ENCODE results near the gene RBM6. TPM values are rescaled to one million over a fixed set of nuclear protein-coding genes. Genes with fewer than 3 reads are reported as not detected.
"Not testable (repeated sequence)": the region's sequence is repeated elsewhere in the genome, so short reads cannot be mapped to it uniquely, and the experiment has no call there.

The RBM6 gene, protein sequence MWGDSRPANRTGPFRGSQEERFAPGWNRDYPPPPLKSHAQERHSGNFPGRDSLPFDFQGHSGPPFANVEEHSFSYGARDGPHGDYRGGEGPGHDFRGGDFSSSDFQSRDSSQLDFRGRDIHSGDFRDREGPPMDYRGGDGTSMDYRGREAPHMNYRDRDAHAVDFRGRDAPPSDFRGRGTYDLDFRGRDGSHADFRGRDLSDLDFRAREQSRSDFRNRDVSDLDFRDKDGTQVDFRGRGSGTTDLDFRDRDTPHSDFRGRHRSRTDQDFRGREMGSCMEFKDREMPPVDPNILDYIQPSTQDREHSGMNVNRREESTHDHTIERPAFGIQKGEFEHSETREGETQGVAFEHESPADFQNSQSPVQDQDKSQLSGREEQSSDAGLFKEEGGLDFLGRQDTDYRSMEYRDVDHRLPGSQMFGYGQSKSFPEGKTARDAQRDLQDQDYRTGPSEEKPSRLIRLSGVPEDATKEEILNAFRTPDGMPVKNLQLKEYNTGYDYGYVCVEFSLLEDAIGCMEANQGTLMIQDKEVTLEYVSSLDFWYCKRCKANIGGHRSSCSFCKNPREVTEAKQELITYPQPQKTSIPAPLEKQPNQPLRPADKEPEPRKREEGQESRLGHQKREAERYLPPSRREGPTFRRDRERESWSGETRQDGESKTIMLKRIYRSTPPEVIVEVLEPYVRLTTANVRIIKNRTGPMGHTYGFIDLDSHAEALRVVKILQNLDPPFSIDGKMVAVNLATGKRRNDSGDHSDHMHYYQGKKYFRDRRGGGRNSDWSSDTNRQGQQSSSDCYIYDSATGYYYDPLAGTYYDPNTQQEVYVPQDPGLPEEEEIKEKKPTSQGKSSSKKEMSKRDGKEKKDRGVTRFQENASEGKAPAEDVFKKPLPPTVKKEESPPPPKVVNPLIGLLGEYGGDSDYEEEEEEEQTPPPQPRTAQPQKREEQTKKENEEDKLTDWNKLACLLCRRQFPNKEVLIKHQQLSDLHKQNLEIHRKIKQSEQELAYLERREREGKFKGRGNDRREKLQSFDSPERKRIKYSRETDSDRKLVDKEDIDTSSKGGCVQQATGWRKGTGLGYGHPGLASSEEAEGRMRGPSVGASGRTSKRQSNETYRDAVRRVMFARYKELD
- 43.0 TPM for total RNA-seq
- long read RNA-seq, full-length matches to known transcripts = 15 of 21 reads
- long read RNA-seq, partial matches to known transcripts = 2 of 21 reads
- long read RNA-seq, other reads (novel, unspliced or antisense) = 4 of 21 reads

DNA sequence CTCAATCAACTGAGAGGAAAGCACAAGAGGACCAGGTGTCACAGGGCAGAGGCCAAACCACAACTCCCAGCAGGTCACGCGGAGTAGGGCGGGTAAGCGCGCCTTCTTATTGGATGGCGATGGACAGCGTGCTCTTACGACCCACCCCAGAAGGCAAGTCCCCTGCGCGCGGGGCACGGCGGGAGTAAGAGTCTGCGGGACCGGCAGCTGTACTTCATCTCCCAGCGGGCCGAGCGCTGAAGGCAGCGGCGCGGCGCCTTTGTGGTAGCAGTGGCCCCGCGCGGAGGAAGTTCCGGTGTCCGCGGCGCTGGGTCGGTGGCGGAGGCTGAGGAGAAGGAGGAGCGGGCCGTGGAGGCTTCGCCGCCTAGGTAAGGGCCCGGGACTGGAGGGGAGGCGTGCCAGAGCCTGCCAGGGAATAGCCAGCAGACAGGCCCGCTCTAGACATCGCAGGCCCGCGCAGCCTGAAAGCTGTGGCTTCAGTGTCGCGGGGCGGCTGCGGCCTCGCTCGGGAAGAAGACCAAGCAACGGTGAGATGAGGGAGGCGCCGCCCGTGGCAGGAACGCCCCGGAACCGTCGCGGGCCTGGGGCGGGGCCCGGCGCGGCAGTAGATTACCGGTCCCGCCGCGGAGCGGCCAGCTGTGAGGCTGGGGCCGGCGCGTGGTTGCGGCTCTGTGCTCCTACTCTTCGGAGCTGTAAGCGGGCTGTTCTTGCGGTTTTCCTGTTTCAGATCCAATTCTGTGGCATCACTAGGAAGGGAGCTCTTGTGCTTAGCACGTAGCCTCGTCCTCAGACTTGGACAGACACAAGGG, at the start of gene RBM6:
RBM6 (plus strand) TSS at position 293 of the 809 bp plus-strand sequence. CDS start 22,492 bp downstream, outside the sequence.
- intact Hi-C loops (cut with DNase I) = no loop called here
- DNase-seq (peak; percentile 99), ATAC-seq (ENCODE audit: poor library complexity) (peak; percentile 99)

GRCh38 chr3:49895791-49896190, 44.2 kb upstream of the RBM6 start:
- DNase-seq (no peak), ATAC-seq (ENCODE audit: poor library complexity) (no peak)
- intact Hi-C loops (cut with DNase I) = no loop called here

- intact Hi-C loops (cut with DNase I) = no loop called here
- ATAC-seq (ENCODE audit: poor library complexity) = no peak
These were observed 43.6 kb upstream of the RBM6 start for GRCh38 chr3:49896345-49896744.

GRCh38 chr3:49898991-49899390, 41.0 kb upstream of the RBM6 start:
- intact Hi-C loops (cut with DNase I) = no loop called here
- DNase-seq = no peak

More at GRCh38 chr3:49896345-49896744, 43.6 kb upstream of the RBM6 start:
- no peak for DNase-seq

DNA sequence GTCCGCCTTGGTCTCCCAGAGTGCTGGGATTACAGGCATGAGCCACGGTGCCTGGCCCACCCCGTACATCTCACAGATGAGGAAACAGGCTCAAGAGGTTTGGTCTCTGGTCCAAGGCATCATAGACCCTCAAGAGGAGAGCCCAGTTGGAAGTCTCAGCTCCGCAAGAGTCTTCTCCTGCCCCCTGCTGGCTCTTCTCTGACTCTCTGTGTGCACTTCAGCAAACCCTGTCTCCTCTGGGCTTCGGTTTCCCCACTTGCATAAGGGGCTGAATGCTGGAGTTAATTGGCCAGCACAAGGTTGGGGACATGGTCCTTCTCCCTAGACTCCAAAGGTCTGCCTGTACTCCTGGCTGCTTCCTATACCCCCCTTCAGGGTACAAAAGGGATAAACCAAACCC, 40.1 kb upstream of the RBM6 start:
- intact Hi-C loops (cut with DNase I) = loop anchor here (5.0 kb wide), 1 partner anchor 98 kb away; the partner anchor contains the start of gene INKA1
- ATAC-seq (ENCODE audit: poor library complexity) (no peak), DNase-seq (no peak)

More at GRCh38 chr3:49898991-49899390, 41.0 kb upstream of the RBM6 start:
- no peak for ATAC-seq (ENCODE audit: poor library complexity)

- peak; percentile 61 for ATAC-seq (ENCODE audit: poor library complexity)
- peak; percentile 67 for DNase-seq
- intact Hi-C loops (cut with DNase I) = loop anchor here (5.0 kb wide), 1 partner anchor 98 kb away; the partner anchor contains the start of gene INKA1
These were observed 39.3 kb upstream of the RBM6 start for GRCh38 chr3:49900491-49901153.

- ATAC-seq (ENCODE audit: poor library complexity) (no peak), DNase-seq (no peak)
- intact Hi-C loops (cut with DNase I) = loop anchor here (5.0 kb wide), 1 partner anchor 99 kb away; the partner anchor contains the start of gene INKA1
These were observed 38.3 kb upstream of the RBM6 start for GRCh38 chr3:49901366-49902339.

DNA sequence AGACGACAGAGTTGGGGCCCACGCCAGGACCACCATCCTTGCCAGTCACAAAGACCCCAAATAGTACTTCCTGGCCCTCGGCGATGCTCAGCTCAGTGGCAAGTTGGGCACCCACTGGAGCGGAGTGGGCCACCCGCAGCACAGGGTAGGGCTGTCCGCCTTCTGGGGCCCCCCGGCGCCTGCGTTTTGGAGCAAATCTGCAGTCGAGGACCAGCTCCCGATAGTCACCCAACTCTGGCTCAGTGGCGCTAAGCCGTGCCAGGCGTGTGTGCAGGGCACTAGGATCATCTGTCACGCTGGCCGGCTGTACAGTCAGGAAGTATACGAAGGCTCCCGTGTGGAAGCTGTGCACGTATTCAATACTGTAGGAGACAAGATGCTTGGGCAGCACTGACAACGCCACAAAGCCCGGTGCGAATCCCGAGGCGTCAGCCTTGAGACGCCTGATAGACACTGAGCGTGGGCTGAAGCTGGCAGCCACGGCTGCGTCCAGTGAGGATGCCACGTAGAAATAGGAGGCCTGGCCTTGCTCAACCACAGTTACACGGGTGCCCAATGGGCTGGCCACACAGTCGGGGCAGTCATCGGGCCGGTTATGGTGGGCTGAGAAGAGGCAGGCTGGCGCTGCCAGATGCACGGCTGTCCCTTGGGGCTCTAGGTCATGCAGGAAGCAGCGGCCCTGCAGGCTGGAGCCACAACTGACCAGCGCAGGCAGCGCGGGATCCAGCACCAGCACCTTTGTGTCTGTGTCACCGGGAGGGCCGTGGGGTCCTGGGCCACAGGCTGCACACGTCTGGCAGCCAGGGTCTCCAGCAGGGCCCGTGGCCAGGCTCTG, 37.2 kb upstream of the RBM6 start:
- DNase-seq = no peak
- intact Hi-C loops (cut with DNase I) = loop anchor here (5.0 kb wide), 1 partner anchor 100 kb away; the partner anchor contains the start of gene INKA1
- no peak for ATAC-seq (ENCODE audit: poor library complexity)

GRCh38 chr3:49903451-49904424, 36.2 kb upstream of the RBM6 start, which contains the start of gene MST1R:
Gene MST1R (minus strand): TSS chr3:49903873. CDS start chr3:49903609, 264 bp downstream.
- ATAC-seq (ENCODE audit: poor library complexity) (peak; percentile 93), DNase-seq (peak; percentile 87)
- intact Hi-C loops (cut with DNase I) = loop anchor here (5.0 kb wide), 1 partner anchor 101 kb away; the partner anchor contains the start of gene INKA1

DNA sequence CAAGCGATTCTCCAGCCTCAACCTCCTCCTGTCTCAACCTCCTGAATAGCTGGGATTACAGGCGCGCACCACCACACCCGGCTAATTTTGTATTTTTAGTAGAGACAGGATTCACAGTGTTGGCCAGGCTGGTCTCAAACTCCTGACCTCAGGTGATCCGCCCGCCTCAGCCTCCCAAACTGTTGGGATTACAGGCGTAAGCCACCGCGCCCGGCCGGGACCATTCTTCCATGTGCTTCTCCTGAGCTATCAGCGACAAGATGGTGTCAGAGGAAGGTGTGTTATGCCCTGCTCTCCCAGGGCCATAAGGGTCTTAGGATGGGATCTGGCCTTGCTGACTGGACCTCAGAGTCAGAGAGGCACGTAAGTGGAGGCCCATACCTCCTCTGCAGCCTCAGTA, 35.5 kb upstream of the RBM6 start:
- DNase-seq; ATAC-seq (ENCODE audit: poor library complexity): not testable (repeated sequence)
- intact Hi-C loops (cut with DNase I) = loop anchor here (5.0 kb wide), 1 partner anchor 102 kb away; the partner anchor contains the start of gene INKA1

DNA sequence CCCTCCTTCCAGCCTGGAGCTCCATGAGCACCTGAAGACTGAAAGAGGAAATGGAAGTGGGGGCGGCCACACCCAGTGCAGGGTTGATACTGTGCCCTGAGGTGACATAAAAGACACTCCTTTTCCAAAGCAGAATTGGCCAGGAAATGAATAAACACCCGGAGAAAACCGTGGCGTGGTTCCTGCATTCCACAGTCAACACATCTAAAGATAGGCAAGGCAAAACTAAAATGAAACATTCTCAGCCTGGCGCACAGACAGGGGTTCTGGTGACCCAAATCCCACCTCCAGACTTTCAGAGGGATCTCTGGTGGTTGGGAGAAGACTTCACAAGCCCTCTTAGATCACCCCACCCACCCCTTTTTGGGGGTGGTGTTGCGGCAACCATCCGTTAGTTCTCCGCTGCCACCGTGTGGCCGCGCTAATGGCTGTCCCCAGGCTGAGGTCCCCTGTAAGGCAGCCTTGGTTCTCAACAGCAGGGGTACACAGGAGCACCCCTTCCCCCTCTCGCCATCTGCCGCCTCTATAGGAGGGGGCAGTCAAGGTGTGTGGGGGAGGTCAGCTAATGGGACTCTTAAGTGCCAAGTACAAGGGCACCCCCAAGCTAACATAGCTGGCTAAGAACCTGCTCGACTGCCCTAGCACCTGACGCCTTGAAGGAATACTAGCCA, 33.7 kb upstream of the RBM6 start:
- DNase-seq (peak; percentile 70), ATAC-seq (ENCODE audit: poor library complexity) (peak; percentile 62)
- intact Hi-C loops (cut with DNase I) = loop anchor here (5.0 kb wide), 1 partner anchor 59 kb away; no protein-coding TSS in a partner anchor

DNA sequence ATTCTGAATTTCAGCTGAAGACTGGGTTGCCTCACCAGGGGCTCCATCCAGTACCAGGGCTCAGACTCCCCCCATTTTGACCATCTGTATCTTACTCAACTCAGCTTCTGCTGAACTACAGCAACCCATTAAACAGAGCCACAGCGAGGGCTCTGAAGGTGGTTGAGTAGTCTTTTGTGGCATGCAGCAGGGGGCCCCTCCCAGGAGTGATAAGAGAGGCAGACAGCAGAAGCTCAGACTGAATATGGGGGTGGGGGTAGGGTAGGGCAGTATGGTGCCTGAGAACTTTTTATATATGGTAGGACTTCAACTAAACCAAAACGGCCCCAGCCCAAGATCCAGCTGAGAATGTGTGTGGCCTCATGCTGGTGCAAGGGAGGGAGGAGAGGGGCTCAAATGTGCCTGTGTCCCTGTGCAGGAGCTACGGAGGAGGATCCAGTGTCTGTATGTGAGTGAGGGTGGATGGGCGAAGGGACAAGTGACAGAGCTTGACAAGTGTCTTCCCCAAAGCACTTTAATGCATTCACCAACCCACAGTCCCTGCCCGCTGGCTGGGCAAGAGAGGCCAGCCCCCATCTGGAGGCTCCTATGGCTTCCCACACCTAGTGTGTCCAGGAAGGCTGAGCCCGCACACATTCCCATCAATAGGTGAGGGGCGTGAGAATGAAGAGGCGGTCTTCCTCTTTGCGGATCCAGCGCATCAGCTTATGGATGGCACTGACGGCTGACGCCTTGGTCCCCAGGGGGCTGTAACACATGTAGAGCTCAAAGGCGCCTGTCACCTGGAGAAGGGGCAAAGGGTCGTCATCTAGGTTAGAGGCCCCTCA, 31.4 kb upstream of the RBM6 start:
- ATAC-seq (ENCODE audit: poor library complexity) = no peak
- no peak for DNase-seq
- intact Hi-C loops (cut with DNase I) = loop anchor here (5.0 kb wide), 1 partner anchor 61 kb away; no protein-coding TSS in a partner anchor
